ENCODE measurements around the gene HSD17B7. TPM values are rescaled to one million over a fixed set of nuclear protein-coding genes. Genes with fewer than 3 reads are reported as not detected.
"Not testable (repeated sequence)": the region's sequence is repeated elsewhere in the genome, so short reads cannot be mapped to it uniquely, and the experiment has no call there.

Gene HSD17B7
- total RNA-seq, 1 donor from 2014 or later, result 6.5 TPM

- not testable (repeated sequence) for H3K4me1 Mint-ChIP-seq (ENCODE audit: unreplicated experiment); DNase-seq (ENCODE audit: extremely low spot score, unreplicated experiment)
- peaks cover 12% of the 10 kb centered on the region for H3K36me3 Mint-ChIP-seq (ENCODE audit: unreplicated experiment)
These were observed 9.7 kb downstream of the HSD17B7 start for GRCh38 chr1:162799995-162800830.

GRCh38 chr1:162807503-162807902 lies 17.0 kb downstream of the HSD17B7 start:
- H3K36me3 Mint-ChIP-seq (ENCODE audit: unreplicated experiment), result peaks cover 17% of the 10 kb centered on the region
- DNase-seq (ENCODE audit: extremely low spot score, unreplicated experiment); H3K4me1 Mint-ChIP-seq (ENCODE audit: unreplicated experiment); H3K27ac Mint-ChIP-seq (ENCODE audit: unreplicated experiment); H3K4me3 Mint-ChIP-seq (ENCODE audit: unreplicated experiment); H3K9me3 Mint-ChIP-seq (ENCODE audit: unreplicated experiment); H3K27me3 Mint-ChIP-seq (ENCODE audit: unreplicated experiment): not testable (repeated sequence)

More at GRCh38 chr1:162799995-162800830, 9.7 kb downstream of the HSD17B7 start:
- H3K4me3 Mint-ChIP-seq (ENCODE audit: unreplicated experiment); H3K27me3 Mint-ChIP-seq (ENCODE audit: unreplicated experiment); H3K9me3 Mint-ChIP-seq (ENCODE audit: unreplicated experiment); H3K27ac Mint-ChIP-seq (ENCODE audit: unreplicated experiment): not testable (repeated sequence)
- TF ChIP-seq CTCF (IDR thresholded peaks at IDR 0.05), result peak; percentile 70

- not testable (repeated sequence) for H3K27ac Mint-ChIP-seq (ENCODE audit: unreplicated experiment); H3K4me3 Mint-ChIP-seq (ENCODE audit: unreplicated experiment); H3K9me3 Mint-ChIP-seq (ENCODE audit: unreplicated experiment); DNase-seq (ENCODE audit: extremely low spot score, unreplicated experiment); H3K27me3 Mint-ChIP-seq (ENCODE audit: unreplicated experiment); H3K4me1 Mint-ChIP-seq (ENCODE audit: unreplicated experiment)
- H3K36me3 Mint-ChIP-seq (ENCODE audit: unreplicated experiment), result peaks cover 12% of the 10 kb centered on the region
These were observed 21.9 kb downstream of the HSD17B7 start for GRCh38 chr1:162812357-162812756.

GRCh38 chr1:162818136-162818535 lies 27.6 kb downstream of the HSD17B7 start:
- not testable (repeated sequence) for H3K4me3 Mint-ChIP-seq (ENCODE audit: unreplicated experiment); H3K36me3 Mint-ChIP-seq (ENCODE audit: unreplicated experiment); DNase-seq (ENCODE audit: extremely low spot score, unreplicated experiment); H3K27me3 Mint-ChIP-seq (ENCODE audit: unreplicated experiment); H3K27ac Mint-ChIP-seq (ENCODE audit: unreplicated experiment); H3K9me3 Mint-ChIP-seq (ENCODE audit: unreplicated experiment); H3K4me1 Mint-ChIP-seq (ENCODE audit: unreplicated experiment)

- not testable (repeated sequence) for H3K9me3 Mint-ChIP-seq (ENCODE audit: unreplicated experiment); H3K27me3 Mint-ChIP-seq (ENCODE audit: unreplicated experiment); H3K27ac Mint-ChIP-seq (ENCODE audit: unreplicated experiment); H3K4me3 Mint-ChIP-seq (ENCODE audit: unreplicated experiment); DNase-seq (ENCODE audit: extremely low spot score, unreplicated experiment); H3K36me3 Mint-ChIP-seq (ENCODE audit: unreplicated experiment); H3K4me1 Mint-ChIP-seq (ENCODE audit: unreplicated experiment)
These were observed 28.2 kb downstream of the HSD17B7 start for GRCh38 chr1:162818666-162819065.

- Mint-ChIP-seq H3K27ac (ENCODE audit: unreplicated experiment) (peak overlapping the region; percentile 14), H3K36me3 (ENCODE audit: unreplicated experiment) (no peaks in the 10 kb centered on the region), H3K4me1 (ENCODE audit: unreplicated experiment) (peaks cover 9% of the 10 kb centered on the region), H3K27me3 (ENCODE audit: unreplicated experiment) (peaks cover 6% of the 10 kb centered on the region), H3K9me3 (ENCODE audit: unreplicated experiment) (peaks cover 3% of the 10 kb centered on the region), H3K4me3 (ENCODE audit: unreplicated experiment) (peak overlapping the region; percentile 72)
- TF ChIP-seq CTCF (IDR thresholded peaks at IDR 0.05), result no peak
- peak; percentile 83 for DNase-seq (ENCODE audit: extremely low spot score, unreplicated experiment)
These were observed 32.1 kb downstream of the HSD17B7 start for GRCh38 chr1:162822391-162823200.

GRCh38 chr1:162823231-162823630 lies 32.7 kb downstream of the HSD17B7 start:
- Mint-ChIP-seq H3K4me1 (ENCODE audit: unreplicated experiment) (peaks cover 9% of the 10 kb centered on the region), H3K36me3 (ENCODE audit: unreplicated experiment) (no peaks in the 10 kb centered on the region), H3K9me3 (ENCODE audit: unreplicated experiment) (peaks cover 3% of the 10 kb centered on the region), H3K27ac (ENCODE audit: unreplicated experiment) (no peak overlapping the region), H3K4me3 (ENCODE audit: unreplicated experiment) (no peak overlapping the region), H3K27me3 (ENCODE audit: unreplicated experiment) (peaks cover 7% of the 10 kb centered on the region)
- DNase-seq (ENCODE audit: extremely low spot score, unreplicated experiment), result no peak
- no peak for TF ChIP-seq CTCF (IDR thresholded peaks at IDR 0.05)
